Measurements from ENCODE around the gene SERPIND1. TPM values are rescaled to one million over a fixed set of nuclear protein-coding genes. Genes with fewer than 3 reads are reported as not detected.

Gene SERPIND1
- total and polyA plus RNA-seq, 2 experiments from 2014 or later = not detected

- TF ChIP-seq, protein P1, sequence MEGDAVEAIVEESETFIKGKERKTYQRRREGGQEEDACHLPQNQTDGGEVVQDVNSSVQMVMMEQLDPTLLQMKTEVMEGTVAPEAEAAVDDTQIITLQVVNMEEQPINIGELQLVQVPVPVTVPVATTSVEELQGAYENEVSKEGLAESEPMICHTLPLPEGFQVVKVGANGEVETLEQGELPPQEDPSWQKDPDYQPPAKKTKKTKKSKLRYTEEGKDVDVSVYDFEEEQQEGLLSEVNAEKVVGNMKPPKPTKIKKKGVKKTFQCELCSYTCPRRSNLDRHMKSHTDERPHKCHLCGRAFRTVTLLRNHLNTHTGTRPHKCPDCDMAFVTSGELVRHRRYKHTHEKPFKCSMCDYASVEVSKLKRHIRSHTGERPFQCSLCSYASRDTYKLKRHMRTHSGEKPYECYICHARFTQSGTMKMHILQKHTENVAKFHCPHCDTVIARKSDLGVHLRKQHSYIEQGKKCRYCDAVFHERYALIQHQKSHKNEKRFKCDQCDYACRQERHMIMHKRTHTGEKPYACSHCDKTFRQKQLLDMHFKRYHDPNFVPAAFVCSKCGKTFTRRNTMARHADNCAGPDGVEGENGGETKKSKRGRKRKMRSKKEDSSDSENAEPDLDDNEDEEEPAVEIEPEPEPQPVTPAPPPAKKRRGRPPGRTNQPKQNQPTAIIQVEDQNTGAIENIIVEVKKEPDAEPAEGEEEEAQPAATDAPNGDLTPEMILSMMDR (conservative IDR thresholded peaks at IDR 0.05; ENCODE audit: low read depth in 2 of 2) = no peak
- TF ChIP-seq EZH2 (IDR thresholded peaks at IDR 0.05; ENCODE audit: low read depth, unreplicated experiment) (no peak), JUNB (IDR thresholded peaks at IDR 0.05; ENCODE audit: unreplicated experiment) (no peak)
Measured at GRCh38 chr22:20747223-20747622, 26.7 kb upstream of the SERPIND1 start (continued).

DNA sequence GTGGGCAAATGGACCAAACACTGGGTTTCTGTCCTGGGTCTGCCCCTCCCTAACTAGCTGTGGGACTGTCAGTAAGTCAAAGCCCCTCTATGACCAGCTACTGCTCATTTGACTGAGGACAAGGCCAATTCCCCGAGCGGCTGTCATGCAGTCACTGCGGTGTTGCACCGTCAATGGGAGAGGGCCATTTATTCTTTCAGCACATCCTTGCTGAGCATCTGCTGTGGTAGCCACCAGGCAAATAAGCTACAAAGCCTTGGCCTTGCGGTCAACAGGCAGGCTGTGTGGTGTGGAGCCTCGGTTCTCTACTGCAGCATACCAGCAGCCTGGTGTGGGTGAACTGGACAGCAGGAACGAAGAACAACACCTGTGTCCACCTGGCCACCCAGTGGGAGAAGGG, 25.8 kb upstream of the SERPIND1 start:
- Histone ChIP-seq H3K27ac (ENCODE audit: low read depth) (no peak overlapping the region), H3K36me3 (ENCODE audit: insufficient read depth) (no peaks in the 10 kb centered on the region), H3K4me1 (ENCODE audit: insufficient read depth) (no peaks in the 10 kb centered on the region), H4K20me1 (replicated peaks; ENCODE audit: insufficient read depth) (no peaks in the 10 kb centered on the region), H3K27me3 (ENCODE audit: insufficient read depth) (no peaks in the 10 kb centered on the region), H2AFZ (no peak overlapping the region), H3F3A (replicated peaks; ENCODE audit: low read depth) (no peaks in the 10 kb centered on the region), H3K9me2 (ENCODE audit: insufficient read depth) (no peaks in the 10 kb centered on the region), H3K79me2 (replicated peaks; ENCODE audit: insufficient read depth) (no peaks in the 10 kb centered on the region), H3K4me2 (no peak overlapping the region), H3K4me3 (no peak overlapping the region)
- Mint-ChIP-seq H3K4me1 (no peaks in the 10 kb centered on the region), H3K27me3 (ENCODE audit: insufficient read depth, low read depth, poor library complexity) (peaks cover 10% of the 10 kb centered on the region), H3K36me3 (ENCODE audit: low read depth) (peaks cover 2% of the 10 kb centered on the region; the same call in 1 of the 3 replicates), H3K27ac (no peak overlapping the region), H3K9me3 (no peaks in the 10 kb centered on the region), H3K4me3 (no peak overlapping the region)
- ATAC-seq (no peak), DNase-seq (ENCODE audit: low spot score) (no peak)
- TF ChIP-seq EZH2phosphoT487 (IDR thresholded peaks at IDR 0.05; ENCODE audit: unreplicated experiment) (no peak), ZNF331 (CRISPR knock-in tag; IDR thresholded peaks at IDR 0.05; ENCODE audit: low read depth) (no peak), CREB1 (CRISPR knock-in tag; IDR thresholded peaks at IDR 0.05; ENCODE audit: low read depth) (no peak), EZH2 (IDR thresholded peaks at IDR 0.05; ENCODE audit: low read depth, unreplicated experiment) (no peak), ZNF114 (CRISPR knock-in tag; IDR thresholded peaks at IDR 0.05) (no peak), NANOG (IDR thresholded peaks at IDR 0.05; ENCODE audit: borderline replicate concordance) (no peak), POLR2AphosphoS5 (IDR thresholded peaks at IDR 0.05; ENCODE audit: low read depth) (no peak), STAT1 (IDR thresholded peaks at IDR 0.05; ENCODE audit: unreplicated experiment) (no peak), JUNB (IDR thresholded peaks at IDR 0.05; ENCODE audit: unreplicated experiment) (no peak)
- TF ChIP-seq, protein P1 (conservative IDR thresholded peaks at IDR 0.05; ENCODE audit: low read depth in 2 of 2) = no peak
- TF ChIP-seq, protein P2, sequence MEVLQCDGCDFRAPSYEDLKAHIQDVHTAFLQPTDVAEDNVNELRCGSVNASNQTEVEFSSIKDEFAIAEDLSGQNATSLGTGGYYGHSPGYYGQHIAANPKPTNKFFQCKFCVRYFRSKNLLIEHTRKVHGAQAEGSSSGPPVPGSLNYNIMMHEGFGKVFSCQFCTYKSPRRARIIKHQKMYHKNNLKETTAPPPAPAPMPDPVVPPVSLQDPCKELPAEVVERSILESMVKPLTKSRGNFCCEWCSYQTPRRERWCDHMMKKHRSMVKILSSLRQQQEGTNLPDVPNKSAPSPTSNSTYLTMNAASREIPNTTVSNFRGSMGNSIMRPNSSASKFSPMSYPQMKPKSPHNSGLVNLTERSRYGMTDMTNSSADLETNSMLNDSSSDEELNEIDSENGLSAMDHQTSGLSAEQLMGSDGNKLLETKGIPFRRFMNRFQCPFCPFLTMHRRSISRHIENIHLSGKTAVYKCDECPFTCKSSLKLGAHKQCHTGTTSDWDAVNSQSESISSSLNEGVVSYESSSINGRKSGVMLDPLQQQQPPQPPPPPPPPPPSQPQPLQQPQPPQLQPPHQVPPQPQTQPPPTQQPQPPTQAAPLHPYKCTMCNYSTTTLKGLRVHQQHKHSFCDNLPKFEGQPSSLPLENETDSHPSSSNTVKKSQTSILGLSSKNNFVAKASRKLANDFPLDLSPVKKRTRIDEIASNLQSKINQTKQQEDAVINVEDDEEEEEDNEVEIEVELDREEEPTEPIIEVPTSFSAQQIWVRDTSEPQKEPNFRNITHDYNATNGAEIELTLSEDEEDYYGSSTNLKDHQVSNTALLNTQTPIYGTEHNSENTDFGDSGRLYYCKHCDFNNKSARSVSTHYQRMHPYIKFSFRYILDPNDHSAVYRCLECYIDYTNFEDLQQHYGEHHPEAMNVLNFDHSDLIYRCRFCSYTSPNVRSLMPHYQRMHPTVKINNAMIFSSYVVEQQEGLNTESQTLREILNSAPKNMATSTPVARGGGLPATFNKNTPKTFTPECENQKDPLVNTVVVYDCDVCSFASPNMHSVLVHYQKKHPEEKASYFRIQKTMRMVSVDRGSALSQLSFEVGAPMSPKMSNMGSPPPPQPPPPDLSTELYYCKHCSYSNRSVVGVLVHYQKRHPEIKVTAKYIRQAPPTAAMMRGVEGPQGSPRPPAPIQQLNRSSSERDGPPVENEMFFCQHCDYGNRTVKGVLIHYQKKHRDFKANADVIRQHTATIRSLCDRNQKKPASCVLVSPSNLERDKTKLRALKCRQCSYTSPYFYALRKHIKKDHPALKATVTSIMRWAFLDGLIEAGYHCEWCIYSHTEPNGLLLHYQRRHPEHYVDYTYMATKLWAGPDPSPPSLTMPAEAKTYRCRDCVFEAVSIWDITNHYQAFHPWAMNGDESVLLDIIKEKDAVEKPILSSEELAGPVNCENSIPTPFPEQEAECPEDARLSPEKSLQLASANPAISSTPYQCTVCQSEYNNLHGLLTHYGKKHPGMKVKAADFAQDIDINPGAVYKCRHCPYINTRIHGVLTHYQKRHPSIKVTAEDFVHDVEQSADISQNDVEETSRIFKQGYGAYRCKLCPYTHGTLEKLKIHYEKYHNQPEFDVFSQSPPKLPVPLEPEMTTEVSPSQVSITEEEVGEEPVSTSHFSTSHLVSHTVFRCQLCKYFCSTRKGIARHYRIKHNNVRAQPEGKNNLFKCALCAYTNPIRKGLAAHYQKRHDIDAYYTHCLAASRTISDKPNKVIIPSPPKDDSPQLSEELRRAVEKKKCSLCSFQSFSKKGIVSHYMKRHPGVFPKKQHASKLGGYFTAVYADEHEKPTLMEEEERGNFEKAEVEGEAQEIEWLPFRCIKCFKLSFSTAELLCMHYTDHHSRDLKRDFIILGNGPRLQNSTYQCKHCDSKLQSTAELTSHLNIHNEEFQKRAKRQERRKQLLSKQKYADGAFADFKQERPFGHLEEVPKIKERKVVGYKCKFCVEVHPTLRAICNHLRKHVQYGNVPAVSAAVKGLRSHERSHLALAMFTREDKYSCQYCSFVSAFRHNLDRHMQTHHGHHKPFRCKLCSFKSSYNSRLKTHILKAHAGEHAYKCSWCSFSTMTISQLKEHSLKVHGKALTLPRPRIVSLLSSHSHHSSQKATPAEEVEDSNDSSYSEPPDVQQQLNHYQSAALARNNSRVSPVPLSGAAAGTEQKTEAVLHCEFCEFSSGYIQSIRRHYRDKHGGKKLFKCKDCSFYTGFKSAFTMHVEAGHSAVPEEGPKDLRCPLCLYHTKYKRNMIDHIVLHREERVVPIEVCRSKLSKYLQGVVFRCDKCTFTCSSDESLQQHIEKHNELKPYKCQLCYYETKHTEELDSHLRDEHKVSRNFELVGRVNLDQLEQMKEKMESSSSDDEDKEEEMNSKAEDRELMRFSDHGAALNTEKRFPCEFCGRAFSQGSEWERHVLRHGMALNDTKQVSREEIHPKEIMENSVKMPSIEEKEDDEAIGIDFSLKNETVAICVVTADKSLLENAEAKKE (CRISPR knock-in tag; IDR thresholded peaks at IDR 0.05) = no peak
- TF ChIP-seq, protein P3, sequence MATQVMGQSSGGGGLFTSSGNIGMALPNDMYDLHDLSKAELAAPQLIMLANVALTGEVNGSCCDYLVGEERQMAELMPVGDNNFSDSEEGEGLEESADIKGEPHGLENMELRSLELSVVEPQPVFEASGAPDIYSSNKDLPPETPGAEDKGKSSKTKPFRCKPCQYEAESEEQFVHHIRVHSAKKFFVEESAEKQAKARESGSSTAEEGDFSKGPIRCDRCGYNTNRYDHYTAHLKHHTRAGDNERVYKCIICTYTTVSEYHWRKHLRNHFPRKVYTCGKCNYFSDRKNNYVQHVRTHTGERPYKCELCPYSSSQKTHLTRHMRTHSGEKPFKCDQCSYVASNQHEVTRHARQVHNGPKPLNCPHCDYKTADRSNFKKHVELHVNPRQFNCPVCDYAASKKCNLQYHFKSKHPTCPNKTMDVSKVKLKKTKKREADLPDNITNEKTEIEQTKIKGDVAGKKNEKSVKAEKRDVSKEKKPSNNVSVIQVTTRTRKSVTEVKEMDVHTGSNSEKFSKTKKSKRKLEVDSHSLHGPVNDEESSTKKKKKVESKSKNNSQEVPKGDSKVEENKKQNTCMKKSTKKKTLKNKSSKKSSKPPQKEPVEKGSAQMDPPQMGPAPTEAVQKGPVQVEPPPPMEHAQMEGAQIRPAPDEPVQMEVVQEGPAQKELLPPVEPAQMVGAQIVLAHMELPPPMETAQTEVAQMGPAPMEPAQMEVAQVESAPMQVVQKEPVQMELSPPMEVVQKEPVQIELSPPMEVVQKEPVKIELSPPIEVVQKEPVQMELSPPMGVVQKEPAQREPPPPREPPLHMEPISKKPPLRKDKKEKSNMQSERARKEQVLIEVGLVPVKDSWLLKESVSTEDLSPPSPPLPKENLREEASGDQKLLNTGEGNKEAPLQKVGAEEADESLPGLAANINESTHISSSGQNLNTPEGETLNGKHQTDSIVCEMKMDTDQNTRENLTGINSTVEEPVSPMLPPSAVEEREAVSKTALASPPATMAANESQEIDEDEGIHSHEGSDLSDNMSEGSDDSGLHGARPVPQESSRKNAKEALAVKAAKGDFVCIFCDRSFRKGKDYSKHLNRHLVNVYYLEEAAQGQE (IDR thresholded peaks at IDR 0.05; ENCODE audit: unreplicated experiment) = no peak

Data from GM23338 (cell line).